Caco-2 (cell line): ENCODE results near the gene SORL1. TPM values are rescaled to one million over a fixed set of nuclear protein-coding genes. Genes with fewer than 3 reads are reported as not detected.
"Not testable (repeated sequence)": the region's sequence is repeated elsewhere in the genome, so short reads cannot be mapped to it uniquely, and the experiment has no call there.

Experiments
- BruUV-seq: library from RNA; stranded (reverse); fragments of 400-500 nt; replicated peaks from 2 replicates; lab custom pipeline; 2021; lab: Mats Ljungman, UMichigan
- CTCF ChIA-PET: fragments of 300-600 bp; sonication (Branson Sonifier 250); formaldehyde crosslinking; loops from one replicate; lab custom pipeline; 2022; ENCODE audit warnings: antibody characterized with exemption; lab: Charles Lee
- POLR2A ChIA-PET: fragments of 300-600 bp; sonication (Branson Sonifier 250); formaldehyde crosslinking; loops from one replicate; lab custom pipeline; 2022; ENCODE audit warnings: antibody characterized with exemption; lab: Charles Lee
- DNase-seq, 2 experiments: peaks; one replicate each; pipeline versions ENCODE4 v3.0.0 to v3.0.0-alpha.2; 2020 to 2022
- H3K27me3 ChIP-seq: replicated peaks from 2 replicates; pipeline ENCODE4 v1.6.0; 2011; ENCODE audit warnings: low read length; ENCODE audit not compliant: control insufficient read depth, insufficient read depth
- H3K36me3 ChIP-seq: 2 replicates; pipeline ENCODE4 v1.5.1; 2011; ENCODE audit warnings: low read length; ENCODE audit not compliant: control insufficient read depth, insufficient read depth
- H3K4me1 ChIP-seq: fragments of 250-450 bp; sonication (Bioruptor Pico); 2 replicates; pipeline ENCODE4 v1.5.1; 2020; ENCODE audit warnings: mild to moderate bottlenecking
- H3K4me3 ChIP-seq: 2 replicates; pipeline ENCODE4 v1.5.1; 2011; ENCODE audit warnings: low read depth, mild to moderate bottlenecking, control low read depth, low read length
- H3K9me3 ChIP-seq: fragments of 250-450 bp; sonication (Bioruptor Pico); 2 replicates; pipeline ENCODE4 v1.5.1; 2020; ENCODE audit warnings: mild to moderate bottlenecking, moderate library complexity
- H3K27ac Mint-ChIP-seq: one replicate; pipeline ENCODE4 v1.8.0; 2022; ENCODE audit warnings: mixed read lengths; ENCODE audit not compliant: unreplicated experiment
- H3K27me3 Mint-ChIP-seq: one replicate; pipeline ENCODE4 v1.8.0; 2022; ENCODE audit warnings: mixed read lengths; ENCODE audit not compliant: insufficient read depth, unreplicated experiment
- H3K36me3 Mint-ChIP-seq: one replicate; pipeline ENCODE4 v1.8.0; 2022; ENCODE audit warnings: mild to moderate bottlenecking, mixed read lengths; ENCODE audit not compliant: insufficient read depth, unreplicated experiment
- H3K4me1 Mint-ChIP-seq: one replicate; pipeline ENCODE4 v1.8.0; 2022; ENCODE audit warnings: low read depth, mixed read lengths; ENCODE audit not compliant: unreplicated experiment
- H3K4me3 Mint-ChIP-seq: one replicate; pipeline ENCODE4 v1.8.0; 2022; ENCODE audit warnings: mild to moderate bottlenecking, moderate library complexity, mixed read lengths; ENCODE audit not compliant: unreplicated experiment
- H3K9me3 Mint-ChIP-seq: one replicate; pipeline ENCODE4 v1.8.0; 2022; ENCODE audit warnings: mixed read lengths; ENCODE audit not compliant: unreplicated experiment
- CTCF ChIP-seq, 2 experiments: fragments of 200-600 bp in 1 of 2; IDR thresholded peaks; 1 replicate in 1 of 2; 2 replicates in 1 of 2; pipeline versions ENCODE4 v1.5.1 to v1.8.0; 2011 to 2022; ENCODE audit warnings: antibody characterized with exemption in 1 of 2, control low read depth in 1 of 2, inconsistent platforms in 1 of 2, low read depth in 1 of 2, low read length in 1 of 2, mild to moderate bottlenecking in 1 of 2, moderate library complexity in 1 of 2; ENCODE audit not compliant: insufficient read depth in 1 of 2, severe bottlenecking in 1 of 2, unreplicated experiment in 1 of 2
- intact Hi-C: fragments of 100-400 bp; cut with micrococcal nuclease; formaldehyde crosslinking; loops from one replicate; pipeline ENCODE4 v1.10.0; 2022; ENCODE audit not compliant: unreplicated experiment
- total RNA-seq: library from RNA; stranded (reverse); gene quantifications from 2 replicates; pipeline ENCODE4 v1.2.3, GENCODE V29; 2022

Gene SORL1
- total RNA-seq, 1 experiment from 2014 or later = 26.3 TPM

DNA sequence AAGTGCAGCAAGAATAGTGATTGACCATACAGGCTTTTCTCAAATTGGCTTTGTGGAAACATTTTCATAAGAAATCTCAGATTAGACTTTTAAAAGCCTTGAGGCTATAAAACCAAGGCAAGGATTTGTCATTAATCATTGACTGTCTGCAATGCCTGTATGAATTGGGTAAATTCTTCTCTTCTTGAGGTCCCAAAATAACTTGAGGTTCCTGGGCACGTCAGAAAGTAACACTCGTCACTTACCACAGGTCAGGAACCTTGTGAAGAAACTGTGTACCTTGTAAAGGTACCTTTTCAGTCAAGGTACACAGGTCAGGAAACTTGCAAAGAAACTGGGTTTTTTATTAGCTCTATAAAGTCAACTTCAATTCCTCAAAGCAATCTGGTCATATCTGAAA lies 43.3 kb upstream of the SORL1 start:
- H3K27ac Mint-ChIP-seq = no peak overlapping the region
- Histone ChIP-seq H3K36me3 (no peaks in the 10 kb centered on the region), H3K4me3 (no peak overlapping the region), H3K4me1 (no peaks in the 10 kb centered on the region), H3K27me3 (no peaks in the 10 kb centered on the region), H3K9me3 (0 out of 2 replicates have a peak, but pooled peaks cover 4% of the 10 kb centered on the region)
- CTCF ChIA-PET = interaction anchor here (0.6 kb wide), 1 partner anchor 274 kb away, joined by 4 read pairs; no protein-coding TSS in a partner anchor
- no peak overlapping the region for H3K4me3 Mint-ChIP-seq
- no TSS peak for BruUV-seq
- no peaks in the 10 kb centered on the region for H3K9me3 Mint-ChIP-seq
- no peak for TF ChIP-seq CTCF (IDR thresholded peaks at IDR 0.05; ENCODE audit: insufficient read depth in 1 of 2, low read depth in 1 of 2, low read length in 1 of 2, severe bottlenecking in 1 of 2, unreplicated experiment in 1 of 2)
- no peaks in the 10 kb centered on the region for H3K4me1 Mint-ChIP-seq
- POLR2A ChIA-PET = no interaction called here
- DNase-seq = no peak
- no peaks in the 10 kb centered on the region for H3K36me3 Mint-ChIP-seq
- intact Hi-C loops = no loop called here
- peaks cover 5% of the 10 kb centered on the region for H3K27me3 Mint-ChIP-seq

- H3K4me3 ChIP-seq, H3K4me1 ChIP-seq, H3K9me3 ChIP-seq, POLR2A ChIA-PET, BruUV-seq, H3K27me3 Mint-ChIP-seq, DNase-seq, H3K27me3 ChIP-seq, intact Hi-C loops, H3K36me3 Mint-ChIP-seq, H3K27ac Mint-ChIP-seq, H3K9me3 Mint-ChIP-seq, H3K36me3 ChIP-seq, H3K4me3 Mint-ChIP-seq, CTCF ChIA-PET, H3K4me1 Mint-ChIP-seq: not testable (repeated sequence)
These were observed 42.1 kb upstream of the SORL1 start for GRCh38 chr11:121410041-121410440.

- H3K27me3 Mint-ChIP-seq, DNase-seq, H3K36me3 ChIP-seq, CTCF ChIA-PET, H3K9me3 ChIP-seq, H3K4me3 Mint-ChIP-seq, H3K4me1 ChIP-seq, H3K27ac Mint-ChIP-seq, H3K27me3 ChIP-seq, H3K4me1 Mint-ChIP-seq, intact Hi-C loops, H3K4me3 ChIP-seq, POLR2A ChIA-PET, H3K36me3 Mint-ChIP-seq, BruUV-seq, H3K9me3 Mint-ChIP-seq: not testable (repeated sequence)
These were observed 40.8 kb upstream of the SORL1 start for GRCh38 chr11:121411330-121411729.

GRCh38 chr11:121412000-121412587 lies 40.0 kb upstream of the SORL1 start:
- DNase-seq = no peak
- TF ChIP-seq CTCF (IDR thresholded peaks at IDR 0.05; ENCODE audit: insufficient read depth in 1 of 2, low read depth in 1 of 2, low read length in 1 of 2, severe bottlenecking in 1 of 2, unreplicated experiment in 1 of 2) = no peak
- H3K9me3 ChIP-seq = 0 out of 2 replicates have a peak, but pooled peaks cover 4% of the 10 kb centered on the region
- Mint-ChIP-seq H3K27me3 (peaks cover 2% of the 10 kb centered on the region), H3K27ac (no peak overlapping the region), H3K4me3 (no peak overlapping the region), H3K36me3 (no peaks in the 10 kb centered on the region), H3K9me3 (no peaks in the 10 kb centered on the region), H3K4me1 (no peaks in the 10 kb centered on the region)
- BruUV-seq = no TSS peak
- ChIA-PET POLR2A (no interaction called here), CTCF (no interaction called here)
- H3K27me3 ChIP-seq = no peaks in the 10 kb centered on the region
- no peaks in the 10 kb centered on the region for H3K36me3 ChIP-seq
- no peak overlapping the region for H3K4me3 ChIP-seq
- intact Hi-C loops = no loop called here
- no peaks in the 10 kb centered on the region for H3K4me1 ChIP-seq
